Measurements from ENCODE around the gene BTG2. TPM values are rescaled to one million over a fixed set of nuclear protein-coding genes. Genes with fewer than 3 reads are reported as not detected.
"Not testable (repeated sequence)": the region's sequence is repeated elsewhere in the genome, so short reads cannot be mapped to it uniquely, and the experiment has no call there.

Gene BTG2
- polyA plus RNA-seq, 2 of the 4 experiments (the other 2 are of a cell fraction) = 7.2 to 16.4 TPM

DNA sequence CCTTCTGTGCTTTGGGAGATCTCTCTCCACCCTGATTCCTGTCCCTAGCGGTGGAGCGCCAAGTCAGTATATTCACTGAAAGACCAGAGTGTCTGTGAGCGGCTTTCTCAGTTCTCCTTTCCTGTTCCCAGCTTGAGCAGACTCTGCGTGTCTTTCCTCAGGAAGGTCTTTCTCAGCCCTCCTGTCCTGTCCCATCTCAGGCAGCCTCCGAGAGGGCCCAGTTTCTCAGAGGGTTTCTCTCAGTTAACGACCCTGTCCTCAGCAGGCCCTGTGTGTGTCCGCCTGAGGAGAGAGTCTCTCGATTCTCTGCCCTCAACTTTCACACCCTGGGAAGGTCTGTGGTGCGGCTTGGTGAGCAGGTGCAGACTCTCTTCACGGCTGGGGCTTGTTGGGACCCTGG, 41.8 kb upstream of the BTG2 start (continued):
- TF ChIP-seq HEYL (CRISPR knock-in tag; IDR thresholded peaks at IDR 0.05) = no peak
- no peak for TF ChIP-seq RCOR1 (IDR thresholded peaks at IDR 0.05; ENCODE audit: low read depth, low read length)
- no peak for TF ChIP-seq PHF8 (IDR thresholded peaks at IDR 0.05; ENCODE audit: borderline replicate concordance, low read depth)
- no peak for TF ChIP-seq RARB (CRISPR knock-in tag; IDR thresholded peaks at IDR 0.05)

DNA sequence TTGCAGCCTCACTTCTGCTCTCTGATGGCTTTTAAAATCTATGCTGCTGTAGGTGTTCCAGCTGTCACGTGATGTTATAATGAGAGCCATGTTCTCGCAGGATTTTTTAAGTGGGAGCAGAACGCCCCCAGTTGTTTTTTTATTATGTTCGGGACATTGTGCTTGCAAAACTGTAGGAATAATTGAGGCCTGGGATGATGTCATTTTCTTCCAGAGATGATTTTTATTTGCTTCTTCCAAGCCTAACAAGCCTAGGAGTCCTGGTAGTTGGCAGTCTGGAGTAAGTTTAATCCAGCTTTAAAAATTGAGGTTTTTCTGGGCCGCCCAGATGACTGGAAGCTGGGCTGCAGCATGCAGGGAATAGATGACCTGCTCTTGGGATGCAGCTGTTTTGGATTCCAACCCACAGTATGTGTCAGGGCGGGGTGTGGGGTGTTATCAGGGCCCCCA, 41.2 kb upstream of the BTG2 start:
- ChIA-PET CTCF (interaction anchor here (0.8 to 21.3 kb wide), 7 partner anchors 10 to 224 kb away, joined by 3 to 510 read pairs (median 3); partner anchors contain the start of gene FMOD), POLR2A (no interaction called here)
- DNase-seq (ENCODE audit: low read depth in 1 of 2, low spot score in 1 of 2) (no peak), FAIRE-seq (no peak), ATAC-seq (no peak)
- no peak overlapping the region for H3K27ac ChIP-seq
- 57% methylated on average over 6 of the region's 6 CpGs for WGBS (ENCODE audit: missing lambda C conversion rate)
- no peaks in the 10 kb centered on the region for H3K9me3 ChIP-seq
- no peak for TF ChIP-seq SMC3 (IDR thresholded peaks at IDR 0.05)
- TF ChIP-seq, protein P1, sequence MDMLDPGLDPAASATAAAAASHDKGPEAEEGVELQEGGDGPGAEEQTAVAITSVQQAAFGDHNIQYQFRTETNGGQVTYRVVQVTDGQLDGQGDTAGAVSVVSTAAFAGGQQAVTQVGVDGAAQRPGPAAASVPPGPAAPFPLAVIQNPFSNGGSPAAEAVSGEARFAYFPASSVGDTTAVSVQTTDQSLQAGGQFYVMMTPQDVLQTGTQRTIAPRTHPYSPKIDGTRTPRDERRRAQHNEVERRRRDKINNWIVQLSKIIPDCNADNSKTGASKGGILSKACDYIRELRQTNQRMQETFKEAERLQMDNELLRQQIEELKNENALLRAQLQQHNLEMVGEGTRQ (IDR thresholded peaks at IDR 0.05) = 0 out of 2 replicates have a peak, but pooled peaks have one; percentile 9
- no peak overlapping the region for H3K4me2 ChIP-seq
- no peak overlapping the region for H3K4me3 ChIP-seq
- peaks cover 7% of the 10 kb centered on the region; the same call in 1 of the 3 replicates for H3K4me1 ChIP-seq

DNA sequence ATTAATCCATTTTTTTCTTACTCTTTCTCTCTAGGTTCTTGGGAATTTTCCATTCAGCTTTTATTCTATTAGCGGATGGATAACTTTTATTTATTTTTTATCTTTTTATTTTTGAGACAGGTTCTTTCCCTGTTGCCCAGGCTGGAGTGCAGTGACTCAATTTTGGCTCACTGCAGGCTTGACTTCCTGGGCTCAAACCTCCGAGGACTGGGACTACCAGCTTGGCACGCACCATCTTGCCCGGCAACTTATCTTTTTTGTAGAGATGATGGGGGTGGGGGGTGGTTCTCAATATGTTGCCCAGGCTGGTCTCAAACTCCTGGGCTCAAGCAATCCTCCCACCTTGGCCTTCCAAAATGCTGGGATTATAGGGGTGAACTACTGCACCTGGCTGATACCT, 39.8 kb upstream of the BTG2 start:
- ATAC-seq (no peak), FAIRE-seq (no peak), DNase-seq (ENCODE audit: low read depth in 1 of 2, low spot score in 1 of 2) (no peak)
- no peak overlapping the region for H3K4me3 ChIP-seq
- no peaks in the 10 kb centered on the region for H3K9me3 ChIP-seq
- no peak for TF ChIP-seq POLR2AphosphoS2 (conservative IDR thresholded peaks at IDR 0.05; ENCODE audit: low read length)
- no peak for TF ChIP-seq FOSB (CRISPR knock-in tag; IDR thresholded peaks at IDR 0.05)
- TF ChIP-seq, protein P2, sequence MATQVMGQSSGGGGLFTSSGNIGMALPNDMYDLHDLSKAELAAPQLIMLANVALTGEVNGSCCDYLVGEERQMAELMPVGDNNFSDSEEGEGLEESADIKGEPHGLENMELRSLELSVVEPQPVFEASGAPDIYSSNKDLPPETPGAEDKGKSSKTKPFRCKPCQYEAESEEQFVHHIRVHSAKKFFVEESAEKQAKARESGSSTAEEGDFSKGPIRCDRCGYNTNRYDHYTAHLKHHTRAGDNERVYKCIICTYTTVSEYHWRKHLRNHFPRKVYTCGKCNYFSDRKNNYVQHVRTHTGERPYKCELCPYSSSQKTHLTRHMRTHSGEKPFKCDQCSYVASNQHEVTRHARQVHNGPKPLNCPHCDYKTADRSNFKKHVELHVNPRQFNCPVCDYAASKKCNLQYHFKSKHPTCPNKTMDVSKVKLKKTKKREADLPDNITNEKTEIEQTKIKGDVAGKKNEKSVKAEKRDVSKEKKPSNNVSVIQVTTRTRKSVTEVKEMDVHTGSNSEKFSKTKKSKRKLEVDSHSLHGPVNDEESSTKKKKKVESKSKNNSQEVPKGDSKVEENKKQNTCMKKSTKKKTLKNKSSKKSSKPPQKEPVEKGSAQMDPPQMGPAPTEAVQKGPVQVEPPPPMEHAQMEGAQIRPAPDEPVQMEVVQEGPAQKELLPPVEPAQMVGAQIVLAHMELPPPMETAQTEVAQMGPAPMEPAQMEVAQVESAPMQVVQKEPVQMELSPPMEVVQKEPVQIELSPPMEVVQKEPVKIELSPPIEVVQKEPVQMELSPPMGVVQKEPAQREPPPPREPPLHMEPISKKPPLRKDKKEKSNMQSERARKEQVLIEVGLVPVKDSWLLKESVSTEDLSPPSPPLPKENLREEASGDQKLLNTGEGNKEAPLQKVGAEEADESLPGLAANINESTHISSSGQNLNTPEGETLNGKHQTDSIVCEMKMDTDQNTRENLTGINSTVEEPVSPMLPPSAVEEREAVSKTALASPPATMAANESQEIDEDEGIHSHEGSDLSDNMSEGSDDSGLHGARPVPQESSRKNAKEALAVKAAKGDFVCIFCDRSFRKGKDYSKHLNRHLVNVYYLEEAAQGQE (IDR thresholded peaks at IDR 0.05) = no peak
- no peak for TF ChIP-seq FOXS1 (CRISPR knock-in tag; IDR thresholded peaks at IDR 0.05)
- no peak for TF ChIP-seq SREBF2 (IDR thresholded peaks at IDR 0.05)
- TF ChIP-seq RNF2 (IDR thresholded peaks at IDR 0.05; ENCODE audit: borderline replicate concordance, low read depth) = no peak
- no peak for TF ChIP-seq CBX8 (IDR thresholded peaks at IDR 0.05)
- no peak for TF ChIP-seq HOXB13 (CRISPR knock-in tag; IDR thresholded peaks at IDR 0.05; ENCODE audit: low read depth)
- TF ChIP-seq, protein P3, sequence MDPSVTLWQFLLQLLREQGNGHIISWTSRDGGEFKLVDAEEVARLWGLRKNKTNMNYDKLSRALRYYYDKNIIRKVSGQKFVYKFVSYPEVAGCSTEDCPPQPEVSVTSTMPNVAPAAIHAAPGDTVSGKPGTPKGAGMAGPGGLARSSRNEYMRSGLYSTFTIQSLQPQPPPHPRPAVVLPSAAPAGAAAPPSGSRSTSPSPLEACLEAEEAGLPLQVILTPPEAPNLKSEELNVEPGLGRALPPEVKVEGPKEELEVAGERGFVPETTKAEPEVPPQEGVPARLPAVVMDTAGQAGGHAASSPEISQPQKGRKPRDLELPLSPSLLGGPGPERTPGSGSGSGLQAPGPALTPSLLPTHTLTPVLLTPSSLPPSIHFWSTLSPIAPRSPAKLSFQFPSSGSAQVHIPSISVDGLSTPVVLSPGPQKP (IDR thresholded peaks at IDR 0.05; ENCODE audit: low read depth, low read length) = no peak
- TF ChIP-seq, protein P1 (IDR thresholded peaks at IDR 0.05) = no peak
- no peak for TF ChIP-seq RARB (CRISPR knock-in tag; IDR thresholded peaks at IDR 0.05)
- no peak for TF ChIP-seq MAZ (IDR thresholded peaks at IDR 0.05; ENCODE audit: borderline replicate concordance, low read depth, low read length)
- H3K4me1 ChIP-seq = peaks cover 7% of the 10 kb centered on the region; the same call in 1 of the 3 replicates
- H3K4me2 ChIP-seq = no peak overlapping the region
- 77% methylated on average over 4 of the region's 4 CpGs for WGBS (ENCODE audit: missing lambda C conversion rate)
- CTCF ChIA-PET = interaction anchor here (0.6 to 21.3 kb wide), 7 partner anchors 9 to 233 kb away, joined by 3 to 510 read pairs (median 3); partner anchors contain the start of gene FMOD
- POLR2A ChIA-PET = no interaction called here
- H3K27ac ChIP-seq = no peak overlapping the region

DNA sequence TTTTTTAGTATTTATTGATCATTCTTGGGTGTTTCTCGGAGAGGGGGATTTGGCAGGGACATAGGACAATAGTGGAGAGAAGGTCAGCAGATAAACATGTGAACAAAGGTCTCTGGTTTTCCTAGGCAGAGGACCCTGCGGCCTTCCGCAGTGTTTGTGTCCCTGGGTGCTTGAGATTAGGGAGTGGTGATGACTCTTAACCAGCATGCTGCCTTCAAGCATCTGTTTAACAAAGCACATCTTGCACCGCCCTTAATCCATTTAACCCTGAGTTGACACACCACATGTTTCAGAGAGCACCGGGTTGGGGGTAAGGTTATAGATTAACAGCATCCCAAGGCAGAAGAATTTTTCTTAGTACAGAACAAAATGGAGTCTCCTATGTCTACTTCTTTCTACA, 39.2 kb upstream of the BTG2 start:
- H3K4me2 ChIP-seq; H3K4me3 ChIP-seq; FAIRE-seq; ATAC-seq; H3K4me1 ChIP-seq; H3K27ac ChIP-seq; DNase-seq (ENCODE audit: low read depth in 1 of 2, low spot score in 1 of 2); POLR2A ChIA-PET; H3K9me3 ChIP-seq: not testable (repeated sequence)
- CTCF ChIA-PET = interaction anchor here (0.6 to 21.3 kb wide), 16 partner anchors 8 to 413 kb away, joined by 3 to 510 read pairs (median 8); partner anchors contain the start of genes FMOD and PPFIA4
- WGBS (ENCODE audit: missing lambda C conversion rate) = 43% methylated on average over 5 of the region's 5 CpGs

Data from A549 (cell line).